IMR-90 (cell line): Measurements from ENCODE around the gene KCNQ1.

Experiments
- BHLHE40 ChIP-seq: fragments of 150-350 bp; IDR thresholded peaks from 2 replicates; pipeline ENCODE4 v1.6.1; 2016; ENCODE audit warnings: mild to moderate bottlenecking, low read depth, low read length
- CEBPB ChIP-seq: IDR thresholded peaks from 2 replicates; pipeline ENCODE4 v1.6.1; 2012; ENCODE audit warnings: low read depth, low read length, improper control_type of control experiment
- CHD1 ChIP-seq: IDR thresholded peaks from 2 replicates; pipeline ENCODE4 v1.6.1; 2012; ENCODE audit warnings: low read depth, low read length, improper control_type of control experiment
- ELK1 ChIP-seq: fragments of 150-350 bp; IDR thresholded peaks from 2 replicates; pipeline ENCODE4 v1.6.1; 2016; ENCODE audit warnings: low read depth, mild to moderate bottlenecking, low read length, moderate library complexity, borderline replicate concordance
- FOS ChIP-seq: fragments of 150-350 bp; IDR thresholded peaks from 2 replicates; pipeline ENCODE4 v1.6.1; 2016; ENCODE audit warnings: low read depth, low read length
- MAFK ChIP-seq: IDR thresholded peaks from 2 replicates; pipeline ENCODE4 v1.6.1; 2012; ENCODE audit warnings: low read depth, low read length, improper control_type of control experiment
- MAZ ChIP-seq: IDR thresholded peaks from 2 replicates; pipeline ENCODE4 v1.6.1; 2012; ENCODE audit warnings: low read depth, mild to moderate bottlenecking, low read length, improper control_type of control experiment, moderate library complexity, borderline replicate concordance
- MXI1 ChIP-seq: IDR thresholded peaks from 2 replicates; pipeline ENCODE4 v1.6.1; 2012; ENCODE audit warnings: low read depth, mild to moderate bottlenecking, low read length, moderate library complexity, borderline replicate concordance
- POLR2A ChIP-seq: IDR thresholded peaks from 2 replicates; pipeline ENCODE4 v1.6.1; 2012; ENCODE audit warnings: mild to moderate bottlenecking, low read depth, low read length
- RAD21 ChIP-seq: IDR thresholded peaks from 2 replicates; pipeline ENCODE4 v1.6.1; 2012; ENCODE audit warnings: low read length, improper control_type of control experiment
- RFX5 ChIP-seq: IDR thresholded peaks from 2 replicates; pipeline ENCODE4 v1.8.0; 2012; ENCODE audit warnings: low read depth, mild to moderate bottlenecking, low read length, moderate library complexity
- SMC3 ChIP-seq: fragments of 150-350 bp; IDR thresholded peaks from 2 replicates; pipeline ENCODE4 v1.6.1; 2016; ENCODE audit warnings: low read depth, mild to moderate bottlenecking, antibody characterized with exemption, low read length, moderate library complexity
- USF2 ChIP-seq: fragments of 150-350 bp; IDR thresholded peaks from 2 replicates; pipeline ENCODE4 v1.6.1; 2017; ENCODE audit warnings: mild to moderate bottlenecking, antibody characterized with exemption, low read length, low read depth
- TF ChIP-seq, protein P1 (sequence below): conservative IDR thresholded peaks from 2 replicates; pipeline ENCODE4 v1.5.1; 2012; ENCODE audit warnings: mild to moderate bottlenecking, low read depth, low read length, improper control_type of control experiment

GRCh38 chr11:2569731-2570210 is 125.0 kb downstream of the KCNQ1 start:
- TF ChIP-seq POLR2A: no peak
- TF ChIP-seq, protein P1, sequence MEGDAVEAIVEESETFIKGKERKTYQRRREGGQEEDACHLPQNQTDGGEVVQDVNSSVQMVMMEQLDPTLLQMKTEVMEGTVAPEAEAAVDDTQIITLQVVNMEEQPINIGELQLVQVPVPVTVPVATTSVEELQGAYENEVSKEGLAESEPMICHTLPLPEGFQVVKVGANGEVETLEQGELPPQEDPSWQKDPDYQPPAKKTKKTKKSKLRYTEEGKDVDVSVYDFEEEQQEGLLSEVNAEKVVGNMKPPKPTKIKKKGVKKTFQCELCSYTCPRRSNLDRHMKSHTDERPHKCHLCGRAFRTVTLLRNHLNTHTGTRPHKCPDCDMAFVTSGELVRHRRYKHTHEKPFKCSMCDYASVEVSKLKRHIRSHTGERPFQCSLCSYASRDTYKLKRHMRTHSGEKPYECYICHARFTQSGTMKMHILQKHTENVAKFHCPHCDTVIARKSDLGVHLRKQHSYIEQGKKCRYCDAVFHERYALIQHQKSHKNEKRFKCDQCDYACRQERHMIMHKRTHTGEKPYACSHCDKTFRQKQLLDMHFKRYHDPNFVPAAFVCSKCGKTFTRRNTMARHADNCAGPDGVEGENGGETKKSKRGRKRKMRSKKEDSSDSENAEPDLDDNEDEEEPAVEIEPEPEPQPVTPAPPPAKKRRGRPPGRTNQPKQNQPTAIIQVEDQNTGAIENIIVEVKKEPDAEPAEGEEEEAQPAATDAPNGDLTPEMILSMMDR: no peak
- no peak for TF ChIP-seq MAZ
- TF ChIP-seq CEBPB: no peak
- no peak for TF ChIP-seq RAD21
- no peak for TF ChIP-seq BHLHE40
- no peak for TF ChIP-seq ELK1
- no peak for TF ChIP-seq SMC3
- TF ChIP-seq MAFK: no peak
- TF ChIP-seq USF2: no peak
- no peak for TF ChIP-seq RFX5
- TF ChIP-seq FOS: no peak
- TF ChIP-seq MXI1: no peak
- TF ChIP-seq CHD1: no peak
